ENCODE measurements around the gene TRIM41. TPM values are rescaled to one million over a fixed set of nuclear protein-coding genes. Genes with fewer than 3 reads are reported as not detected.

Gene TRIM41
- total and polyA plus RNA-seq, 2 of the 13 experiments (the other 11 are each of a cell fraction or from before 2014, with no cell fraction given): 10.2 to 16.7 TPM

DNA sequence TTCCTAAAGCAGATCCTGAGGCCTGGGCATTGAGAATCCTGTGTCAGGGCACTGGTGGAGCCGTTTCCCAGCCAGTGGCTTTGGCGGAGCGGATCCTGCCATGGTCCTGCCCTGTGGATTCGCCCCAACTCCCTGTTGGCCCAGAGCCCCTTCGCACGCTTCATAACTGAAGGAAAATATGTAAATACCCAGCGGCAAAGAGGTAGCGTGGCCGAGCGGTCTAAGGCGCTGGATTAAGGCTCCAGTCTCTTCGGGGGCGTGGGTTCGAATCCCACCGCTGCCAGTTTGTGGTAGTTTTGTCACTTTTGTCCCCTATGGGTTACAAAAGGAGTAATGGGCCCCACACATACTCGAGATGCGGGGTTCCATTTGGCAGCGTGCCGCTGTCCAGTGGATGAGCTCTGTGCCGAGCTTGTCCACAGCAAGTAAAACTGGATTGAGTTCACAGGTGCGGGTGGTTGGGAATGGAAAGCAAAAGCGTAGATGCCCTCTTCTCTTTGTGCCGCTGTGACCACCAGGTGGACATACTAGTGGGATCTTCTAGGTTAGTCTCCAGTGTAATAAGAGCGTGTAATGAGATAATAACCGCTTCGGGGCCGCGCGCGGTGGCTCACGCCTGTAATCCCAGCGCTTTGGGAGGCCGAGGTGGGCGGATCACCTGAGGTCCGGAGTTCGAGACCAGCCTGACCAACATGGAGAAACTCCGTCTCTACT, 35.4 kb upstream of the TRIM41 start (continued):
- TF ChIP-seq, protein P1, sequence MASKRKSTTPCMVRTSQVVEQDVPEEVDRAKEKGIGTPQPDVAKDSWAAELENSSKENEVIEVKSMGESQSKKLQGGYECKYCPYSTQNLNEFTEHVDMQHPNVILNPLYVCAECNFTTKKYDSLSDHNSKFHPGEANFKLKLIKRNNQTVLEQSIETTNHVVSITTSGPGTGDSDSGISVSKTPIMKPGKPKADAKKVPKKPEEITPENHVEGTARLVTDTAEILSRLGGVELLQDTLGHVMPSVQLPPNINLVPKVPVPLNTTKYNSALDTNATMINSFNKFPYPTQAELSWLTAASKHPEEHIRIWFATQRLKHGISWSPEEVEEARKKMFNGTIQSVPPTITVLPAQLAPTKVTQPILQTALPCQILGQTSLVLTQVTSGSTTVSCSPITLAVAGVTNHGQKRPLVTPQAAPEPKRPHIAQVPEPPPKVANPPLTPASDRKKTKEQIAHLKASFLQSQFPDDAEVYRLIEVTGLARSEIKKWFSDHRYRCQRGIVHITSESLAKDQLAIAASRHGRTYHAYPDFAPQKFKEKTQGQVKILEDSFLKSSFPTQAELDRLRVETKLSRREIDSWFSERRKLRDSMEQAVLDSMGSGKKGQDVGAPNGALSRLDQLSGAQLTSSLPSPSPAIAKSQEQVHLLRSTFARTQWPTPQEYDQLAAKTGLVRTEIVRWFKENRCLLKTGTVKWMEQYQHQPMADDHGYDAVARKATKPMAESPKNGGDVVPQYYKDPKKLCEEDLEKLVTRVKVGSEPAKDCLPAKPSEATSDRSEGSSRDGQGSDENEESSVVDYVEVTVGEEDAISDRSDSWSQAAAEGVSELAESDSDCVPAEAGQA (IDR thresholded peaks at IDR 0.05; ENCODE audit: low read depth): 0 out of 2 replicates have a peak, but pooled peaks have one; percentile 42
- TF ChIP-seq, protein P1 (CRISPR knock-in tag; IDR thresholded peaks at IDR 0.05; ENCODE audit: borderline replicate concordance): no peak
- no peak for TF ChIP-seq SMC3 (IDR thresholded peaks at IDR 0.05; ENCODE audit: low read length)
- TF ChIP-seq, protein P2, sequence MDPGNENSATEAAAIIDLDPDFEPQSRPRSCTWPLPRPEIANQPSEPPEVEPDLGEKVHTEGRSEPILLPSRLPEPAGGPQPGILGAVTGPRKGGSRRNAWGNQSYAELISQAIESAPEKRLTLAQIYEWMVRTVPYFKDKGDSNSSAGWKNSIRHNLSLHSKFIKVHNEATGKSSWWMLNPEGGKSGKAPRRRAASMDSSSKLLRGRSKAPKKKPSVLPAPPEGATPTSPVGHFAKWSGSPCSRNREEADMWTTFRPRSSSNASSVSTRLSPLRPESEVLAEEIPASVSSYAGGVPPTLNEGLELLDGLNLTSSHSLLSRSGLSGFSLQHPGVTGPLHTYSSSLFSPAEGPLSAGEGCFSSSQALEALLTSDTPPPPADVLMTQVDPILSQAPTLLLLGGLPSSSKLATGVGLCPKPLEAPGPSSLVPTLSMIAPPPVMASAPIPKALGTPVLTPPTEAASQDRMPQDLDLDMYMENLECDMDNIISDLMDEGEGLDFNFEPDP (CRISPR knock-in tag; conservative IDR thresholded peaks at IDR 0.05): no peak
- no peak for TF ChIP-seq ZNF296 (CRISPR knock-in tag; conservative IDR thresholded peaks at IDR 0.05)
- TF ChIP-seq, protein P3, sequence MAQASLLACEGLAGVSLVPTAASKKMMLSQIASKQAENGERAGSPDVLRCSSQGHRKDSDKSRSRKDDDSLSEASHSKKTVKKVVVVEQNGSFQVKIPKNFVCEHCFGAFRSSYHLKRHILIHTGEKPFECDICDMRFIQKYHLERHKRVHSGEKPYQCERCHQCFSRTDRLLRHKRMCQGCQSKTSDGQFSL (CRISPR knock-in tag; IDR thresholded peaks at IDR 0.05): no peak
- TF ChIP-seq ZNF772 (CRISPR knock-in tag; IDR thresholded peaks at IDR 0.05): peak; percentile 67
- TF ChIP-seq THAP11 (CRISPR knock-in tag; IDR thresholded peaks at IDR 0.05): peak; percentile 80
- peak; percentile 63 for TF ChIP-seq HOXA3 (CRISPR knock-in tag; IDR thresholded peaks at IDR 0.05)
- TF ChIP-seq PPARG (CRISPR knock-in tag; conservative IDR thresholded peaks at IDR 0.05): peak; percentile 35; the same call in 1 of the 2 replicates
- no peak for TF ChIP-seq EEA1 (CRISPR knock-in tag; IDR thresholded peaks at IDR 0.05; ENCODE audit: borderline replicate concordance)
- TF ChIP-seq SMAD3 (CRISPR knock-in tag; IDR thresholded peaks at IDR 0.05): no peak; the same call in 1 of the 2 replicates
- no peak for TF ChIP-seq AGO1 (IDR thresholded peaks at IDR 0.05; ENCODE audit: low read depth, low read length, poor library complexity, severe bottlenecking)
- TF ChIP-seq, protein P4, sequence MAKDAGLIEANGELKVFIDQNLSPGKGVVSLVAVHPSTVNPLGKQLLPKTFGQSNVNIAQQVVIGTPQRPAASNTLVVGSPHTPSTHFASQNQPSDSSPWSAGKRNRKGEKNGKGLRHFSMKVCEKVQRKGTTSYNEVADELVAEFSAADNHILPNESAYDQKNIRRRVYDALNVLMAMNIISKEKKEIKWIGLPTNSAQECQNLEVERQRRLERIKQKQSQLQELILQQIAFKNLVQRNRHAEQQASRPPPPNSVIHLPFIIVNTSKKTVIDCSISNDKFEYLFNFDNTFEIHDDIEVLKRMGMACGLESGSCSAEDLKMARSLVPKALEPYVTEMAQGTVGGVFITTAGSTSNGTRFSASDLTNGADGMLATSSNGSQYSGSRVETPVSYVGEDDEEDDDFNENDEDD (CRISPR knock-in tag; IDR thresholded peaks at IDR 0.05; ENCODE audit: borderline replicate concordance): no peak
- no peak for TF ChIP-seq MXI1 (IDR thresholded peaks at IDR 0.05; ENCODE audit: borderline replicate concordance, low read depth, low read length)
- no peak for TF ChIP-seq ZFP82 (CRISPR knock-in tag; IDR thresholded peaks at IDR 0.05; ENCODE audit: borderline replicate concordance)
- peak; percentile 42; the same call in 1 of the 2 replicates for TF ChIP-seq BORCS8-MEF2B (CRISPR knock-in tag; IDR thresholded peaks at IDR 0.05)
- TF ChIP-seq, protein P5, sequence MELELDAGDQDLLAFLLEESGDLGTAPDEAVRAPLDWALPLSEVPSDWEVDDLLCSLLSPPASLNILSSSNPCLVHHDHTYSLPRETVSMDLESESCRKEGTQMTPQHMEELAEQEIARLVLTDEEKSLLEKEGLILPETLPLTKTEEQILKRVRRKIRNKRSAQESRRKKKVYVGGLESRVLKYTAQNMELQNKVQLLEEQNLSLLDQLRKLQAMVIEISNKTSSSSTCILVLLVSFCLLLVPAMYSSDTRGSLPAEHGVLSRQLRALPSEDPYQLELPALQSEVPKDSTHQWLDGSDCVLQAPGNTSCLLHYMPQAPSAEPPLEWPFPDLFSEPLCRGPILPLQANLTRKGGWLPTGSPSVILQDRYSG (CRISPR knock-in tag; IDR thresholded peaks at IDR 0.05): no peak
- TF ChIP-seq ZNF264 (CRISPR knock-in tag; IDR thresholded peaks at IDR 0.05): peak; percentile 80; the same call in 1 of the 2 replicates
- TF ChIP-seq SAFB2 (CRISPR knock-in tag; IDR thresholded peaks at IDR 0.05; ENCODE audit: borderline replicate concordance, low read depth): no peak
